Measurements from ENCODE around the gene EGFLAM.

Gene EGFLAM

DNA sequence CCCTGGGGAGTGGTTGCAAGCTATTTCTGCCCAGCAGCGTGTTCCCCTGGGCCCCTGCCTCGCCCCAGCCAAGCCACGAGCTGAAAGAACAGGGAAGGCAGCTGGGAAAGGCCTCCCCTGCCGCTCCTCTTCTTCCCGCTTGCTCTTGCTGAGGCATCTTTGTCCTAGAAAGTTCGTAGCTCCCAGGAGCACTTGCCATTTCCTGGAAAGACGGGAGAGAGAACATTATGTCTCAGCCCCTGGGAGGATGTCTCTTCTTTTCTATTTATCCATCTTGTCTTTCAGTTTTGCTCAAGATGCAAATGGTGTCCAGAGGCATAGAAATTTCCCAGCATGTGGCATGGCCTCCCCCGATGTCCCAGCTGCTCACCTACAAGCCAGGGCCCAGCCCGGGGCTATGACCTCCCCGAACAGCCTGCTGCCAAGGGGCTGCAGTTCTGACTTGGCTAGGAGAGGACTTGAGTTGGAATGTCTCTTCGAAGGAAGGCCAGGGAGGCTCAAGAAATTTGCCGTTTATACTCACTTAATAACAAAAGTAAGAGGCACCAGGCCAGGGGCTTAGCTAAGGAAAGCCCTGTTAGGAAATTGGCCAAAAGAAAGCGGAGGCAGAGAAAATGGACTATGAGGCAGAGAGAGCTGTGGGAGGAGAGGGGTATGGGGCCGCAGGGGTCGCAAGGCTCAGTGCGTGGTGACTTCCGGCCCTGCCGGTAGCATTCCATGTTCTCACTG is 210.8 kb downstream of the EGFLAM start:
- H3F3A ChIP-seq (ENCODE audit: insufficient read depth, low read length), result no peaks in the 10 kb centered on the region
- no peaks in the 10 kb centered on the region; the same call in 1 of the 2 replicates for H3K27me3 ChIP-seq (ENCODE audit: insufficient read depth, low read length)
- H3K9me3 ChIP-seq (ENCODE audit: low read length), result no peaks in the 10 kb centered on the region
- no peak overlapping the region for H3K4me2 ChIP-seq (ENCODE audit: low read length)
- no peaks in the 10 kb centered on the region for H3K79me2 ChIP-seq (ENCODE audit: insufficient read depth, low read length)
- TF ChIP-seq CTCF (IDR thresholded peaks at IDR 0.05; ENCODE audit: low read length) (no peak), EZH2 (IDR thresholded peaks at IDR 0.05; ENCODE audit: borderline replicate concordance, low read length) (no peak)
- H4K20me1 ChIP-seq (ENCODE audit: insufficient read depth, low read length), result no peaks in the 10 kb centered on the region
- H2AFZ ChIP-seq (ENCODE audit: low read length), result no peak overlapping the region
- no peak overlapping the region for H3K9ac ChIP-seq (ENCODE audit: low read length)
- H3K9me2 ChIP-seq (ENCODE audit: low read depth, low read length), result no peaks in the 10 kb centered on the region
- no peaks in the 10 kb centered on the region for H3K36me3 ChIP-seq (ENCODE audit: insufficient read depth, low read length)
- H3K27ac ChIP-seq (ENCODE audit: low read depth, low read length, poor library complexity, severe bottlenecking), result no peak overlapping the region
- no peaks in the 10 kb centered on the region for H3K4me1 ChIP-seq (ENCODE audit: insufficient read depth, low read length, severe bottlenecking)
- H3K4me3 ChIP-seq (ENCODE audit: low read depth, low read length, poor library complexity, severe bottlenecking), result no peak overlapping the region

DNA sequence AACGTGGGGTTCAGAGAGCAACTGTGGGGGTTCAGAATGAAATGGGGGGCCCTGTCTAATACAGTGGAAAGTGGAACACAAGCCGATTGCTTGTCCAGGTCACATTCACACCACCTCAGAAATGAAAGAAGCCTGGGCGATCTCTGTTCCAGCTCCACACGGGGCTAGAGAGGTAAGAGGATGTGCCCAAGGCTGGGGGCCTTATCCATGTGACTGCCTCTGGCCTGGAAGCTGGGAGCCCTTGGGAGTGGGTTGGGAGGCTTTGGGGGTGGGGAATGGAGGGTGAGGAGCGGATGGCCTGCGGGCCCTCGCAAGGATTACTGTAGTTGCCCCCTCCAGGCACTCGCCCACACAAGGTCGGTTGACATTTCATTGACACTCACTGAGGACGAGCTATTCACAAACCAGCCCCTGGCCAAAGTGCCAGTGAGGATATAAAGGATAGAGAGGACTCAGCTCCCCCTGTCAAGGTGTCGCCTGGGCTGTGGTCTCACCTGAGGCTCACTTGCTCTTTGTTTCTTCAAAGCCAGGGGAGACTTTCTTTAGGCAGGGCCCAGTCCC is 211.4 kb downstream of the EGFLAM start:
- Histone ChIP-seq H3K27me3 (ENCODE audit: insufficient read depth, low read length) (no peaks in the 10 kb centered on the region; the same call in 1 of the 2 replicates), H3K9ac (ENCODE audit: low read length) (no peak overlapping the region), H3K79me2 (ENCODE audit: insufficient read depth, low read length) (no peaks in the 10 kb centered on the region), H3K27ac (ENCODE audit: low read depth, low read length, poor library complexity, severe bottlenecking) (no peak overlapping the region), H3F3A (ENCODE audit: insufficient read depth, low read length) (no peaks in the 10 kb centered on the region), H4K20me1 (ENCODE audit: insufficient read depth, low read length) (no peaks in the 10 kb centered on the region), H3K36me3 (ENCODE audit: insufficient read depth, low read length) (no peaks in the 10 kb centered on the region), H3K4me3 (ENCODE audit: low read depth, low read length, poor library complexity, severe bottlenecking) (no peak overlapping the region), H3K4me1 (ENCODE audit: insufficient read depth, low read length, severe bottlenecking) (no peaks in the 10 kb centered on the region), H3K4me2 (ENCODE audit: low read length) (no peak overlapping the region), H3K9me2 (ENCODE audit: low read depth, low read length) (no peaks in the 10 kb centered on the region), H2AFZ (ENCODE audit: low read length) (no peak overlapping the region), H3K9me3 (ENCODE audit: low read length) (no peaks in the 10 kb centered on the region)
- TF ChIP-seq EZH2 (IDR thresholded peaks at IDR 0.05; ENCODE audit: borderline replicate concordance, low read length) (no peak), CTCF (IDR thresholded peaks at IDR 0.05; ENCODE audit: low read length) (no peak)

- no peak overlapping the region for H3K4me3 ChIP-seq (ENCODE audit: low read depth, low read length, poor library complexity, severe bottlenecking)
- no peak overlapping the region for H3K4me2 ChIP-seq (ENCODE audit: low read length)
- H4K20me1 ChIP-seq (ENCODE audit: insufficient read depth, low read length), result no peaks in the 10 kb centered on the region
- no peaks in the 10 kb centered on the region for H3K9me3 ChIP-seq (ENCODE audit: low read length)
- H2AFZ ChIP-seq (ENCODE audit: low read length), result no peak overlapping the region
- no peaks in the 10 kb centered on the region for H3K9me2 ChIP-seq (ENCODE audit: low read depth, low read length)
- H3K79me2 ChIP-seq (ENCODE audit: insufficient read depth, low read length), result no peaks in the 10 kb centered on the region
- H3F3A ChIP-seq (ENCODE audit: insufficient read depth, low read length), result no peaks in the 10 kb centered on the region
- H3K36me3 ChIP-seq (ENCODE audit: insufficient read depth, low read length), result no peaks in the 10 kb centered on the region
- H3K4me1 ChIP-seq (ENCODE audit: insufficient read depth, low read length, severe bottlenecking), result no peaks in the 10 kb centered on the region
- no peak for TF ChIP-seq CTCF (IDR thresholded peaks at IDR 0.05; ENCODE audit: low read length)
- TF ChIP-seq EZH2 (IDR thresholded peaks at IDR 0.05; ENCODE audit: borderline replicate concordance, low read length), result no peak
- H3K27ac ChIP-seq (ENCODE audit: low read depth, low read length, poor library complexity, severe bottlenecking), result no peak overlapping the region
- no peaks in the 10 kb centered on the region; the same call in 1 of the 2 replicates for H3K27me3 ChIP-seq (ENCODE audit: insufficient read depth, low read length)
- H3K9ac ChIP-seq (ENCODE audit: low read length), result no peak overlapping the region
These were observed 213.3 kb downstream of the EGFLAM start for GRCh38 chr5:38471709-38472108.

All from OCI-LY1 (cell line).